GM19240 (cell line): ENCODE data around the gene RFTN1.

Source experiments
- DNase-seq: peaks from one replicate; pipeline ENCODE4 v3.0.0; 2011; ENCODE audit warnings: low spot score; ENCODE audit not compliant: insufficient read length

RFTN1 gene

DNA sequence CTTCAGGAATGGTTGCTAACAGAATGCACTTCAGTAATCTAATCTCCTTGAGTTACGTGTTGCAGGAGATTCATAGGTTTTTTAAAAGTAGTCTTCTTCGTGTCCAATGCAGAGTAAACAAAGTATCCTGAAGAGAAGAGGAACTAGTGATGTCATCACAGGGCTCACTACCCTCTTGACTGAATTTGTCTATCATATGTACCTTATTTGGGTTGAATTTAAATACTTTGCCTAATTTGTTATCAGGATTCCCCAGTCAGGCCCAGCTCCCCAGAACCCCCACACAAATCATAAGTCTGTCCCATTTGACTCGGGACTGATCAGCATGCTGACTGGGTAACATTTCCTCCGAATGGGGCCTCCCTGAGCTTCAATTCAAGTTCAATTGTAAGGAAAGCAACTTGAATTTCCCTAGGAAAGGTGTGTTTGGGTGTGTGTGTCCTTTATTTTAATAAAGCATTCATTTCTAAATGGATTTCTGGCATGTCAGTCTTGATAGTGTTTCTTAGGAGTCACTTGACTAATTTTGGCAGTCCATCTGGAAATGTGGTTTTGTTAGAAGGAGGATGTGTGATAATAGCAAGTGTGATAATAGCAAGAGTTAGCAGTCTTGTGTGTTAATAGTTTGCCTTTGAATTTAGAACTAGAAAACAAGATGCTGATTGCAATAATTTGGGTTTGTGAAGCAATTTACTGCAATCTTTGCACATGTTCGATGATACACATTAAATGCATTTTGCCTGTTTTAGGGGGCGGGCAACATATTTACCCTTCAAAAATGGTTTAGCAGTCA is 226.6 kb downstream of the RFTN1 start:
- DNase-seq, result no peak

DNA sequence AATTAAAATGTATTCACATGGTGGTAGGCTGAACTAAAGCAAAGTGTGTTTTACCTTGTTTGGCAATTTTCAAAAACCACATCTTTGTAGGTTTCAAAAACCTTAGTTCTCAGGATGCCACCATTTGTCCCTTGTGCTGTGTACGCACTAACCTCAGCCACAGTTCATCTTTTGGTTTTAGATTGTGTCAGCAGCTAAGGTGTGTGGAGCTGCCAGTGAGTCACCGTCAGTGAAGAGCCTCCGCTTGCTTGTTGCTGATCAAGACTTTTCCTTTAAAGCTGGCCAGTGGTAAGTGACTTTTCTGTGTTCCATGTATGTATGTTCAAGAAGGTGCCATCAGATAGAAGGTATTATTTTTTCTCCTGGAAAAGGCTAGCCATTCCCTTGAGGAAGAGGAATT is 227.3 kb downstream of the RFTN1 start:
- DNase-seq, result no peak

DNA sequence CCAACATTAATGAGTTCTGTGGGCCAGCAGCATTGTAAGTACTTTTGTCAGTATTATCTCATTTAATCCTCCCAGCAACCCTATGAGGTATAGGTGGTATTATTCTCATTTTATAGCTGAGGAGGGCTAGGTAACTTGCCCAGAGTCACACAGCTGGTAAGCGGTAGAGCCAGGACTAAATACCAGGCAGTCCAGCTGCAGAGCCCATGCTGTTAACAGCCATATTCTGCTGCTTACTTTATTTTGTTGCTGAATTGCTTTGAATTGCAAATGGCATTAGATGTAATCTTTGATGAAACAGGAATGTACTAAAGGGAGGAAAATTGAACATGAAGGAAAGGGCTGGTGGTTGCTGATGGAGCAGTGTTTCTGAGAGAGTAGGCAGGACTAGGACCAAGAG is 228.9 kb downstream of the RFTN1 start:
- no peak for DNase-seq

DNA sequence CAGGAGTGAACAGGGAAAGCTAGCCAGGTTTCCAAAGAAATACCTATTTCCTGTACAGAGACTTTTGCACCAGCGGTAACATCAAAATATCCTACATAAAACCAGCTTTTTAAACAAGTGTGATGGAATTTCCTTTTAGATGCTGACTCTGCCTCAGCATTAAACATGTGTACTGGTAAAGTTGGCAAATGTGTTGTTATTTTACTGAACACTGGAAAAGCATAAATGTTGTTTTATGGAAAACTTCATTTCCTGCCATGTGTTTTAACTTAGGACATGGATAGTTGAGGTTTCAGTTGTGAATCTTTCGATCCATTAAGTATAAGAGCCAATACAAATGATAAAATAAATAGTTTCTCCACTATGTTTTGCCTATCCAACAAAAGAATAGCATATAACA is 232.8 kb downstream of the RFTN1 start:
- DNase-seq, result no peak

DNA sequence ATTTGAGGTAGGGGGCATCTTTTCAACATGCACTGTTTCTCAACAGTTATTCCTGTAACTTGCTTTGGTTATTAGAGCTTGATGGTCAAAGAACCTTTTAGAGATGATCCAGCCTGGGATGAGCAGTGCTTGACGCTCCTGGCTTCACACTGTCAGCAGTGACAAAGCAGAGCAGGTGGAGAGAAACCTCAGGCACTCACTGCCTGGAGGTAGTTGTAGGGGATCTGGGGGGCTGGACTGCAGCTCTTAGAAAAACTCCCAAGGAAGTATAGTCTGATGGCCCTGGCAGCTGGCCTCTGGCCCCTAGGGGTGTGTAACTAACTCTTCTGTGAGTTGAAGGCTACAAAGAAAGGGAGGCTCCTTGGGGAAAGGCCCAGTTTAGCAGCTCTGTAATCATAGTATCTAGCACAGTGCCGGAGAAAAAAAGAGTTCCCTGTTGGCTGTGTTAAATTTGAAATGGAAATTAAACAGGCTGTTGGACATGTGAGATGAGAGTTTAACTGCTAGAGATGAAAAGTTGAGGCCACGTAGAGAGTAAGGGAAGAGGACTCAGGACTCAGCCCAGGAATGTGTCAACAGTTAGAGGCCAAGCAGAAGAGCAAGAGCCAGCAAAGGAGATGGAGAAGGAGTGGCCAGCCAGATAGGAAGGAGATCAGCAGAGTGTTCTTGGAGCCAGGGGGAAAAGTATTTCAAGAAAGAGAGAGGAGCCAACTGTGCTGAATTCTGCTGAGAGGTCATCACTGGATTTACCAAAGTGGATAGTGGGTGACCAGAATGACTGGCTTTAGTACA is 234.3 kb downstream of the RFTN1 start:
- no peak for DNase-seq

DNA sequence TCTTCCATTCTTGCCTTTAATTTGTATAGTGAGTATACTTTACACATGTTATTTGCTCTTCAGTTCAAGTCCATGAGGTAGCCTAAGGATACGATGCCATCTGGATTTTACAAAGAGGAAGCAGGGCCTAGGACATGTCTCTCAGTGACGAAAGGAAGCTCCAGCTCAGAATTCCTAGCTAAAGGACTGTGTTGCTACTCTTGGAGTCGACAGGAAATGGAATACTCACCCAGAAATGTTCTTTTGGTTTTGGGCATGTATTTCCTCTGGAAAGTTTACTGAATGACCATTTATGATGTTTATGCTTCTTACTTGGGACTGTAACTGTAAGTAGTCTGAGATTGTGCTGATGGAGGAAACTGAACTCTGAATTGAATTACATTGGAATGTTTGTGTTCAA is 236.0 kb downstream of the RFTN1 start:
- DNase-seq, result no peak

DNA sequence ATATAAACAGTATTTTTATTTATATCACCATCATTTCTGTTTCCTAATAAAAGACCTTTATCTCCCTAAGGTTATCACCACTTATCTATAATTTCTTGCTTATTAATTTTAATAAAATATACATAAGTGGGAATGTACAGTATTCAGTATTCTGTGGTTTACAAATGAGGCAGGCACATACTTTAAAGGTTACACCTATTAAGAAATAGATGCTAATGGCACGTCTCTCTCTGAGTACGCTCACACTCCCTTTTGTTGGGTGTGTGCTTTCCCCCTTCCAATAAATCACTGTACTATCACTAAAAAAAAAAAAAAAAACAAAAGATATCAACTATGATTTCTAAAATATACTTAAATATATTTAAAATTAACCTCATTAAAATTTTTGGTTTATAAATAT is 239.6 kb downstream of the RFTN1 start:
- DNase-seq, result no peak

DNA sequence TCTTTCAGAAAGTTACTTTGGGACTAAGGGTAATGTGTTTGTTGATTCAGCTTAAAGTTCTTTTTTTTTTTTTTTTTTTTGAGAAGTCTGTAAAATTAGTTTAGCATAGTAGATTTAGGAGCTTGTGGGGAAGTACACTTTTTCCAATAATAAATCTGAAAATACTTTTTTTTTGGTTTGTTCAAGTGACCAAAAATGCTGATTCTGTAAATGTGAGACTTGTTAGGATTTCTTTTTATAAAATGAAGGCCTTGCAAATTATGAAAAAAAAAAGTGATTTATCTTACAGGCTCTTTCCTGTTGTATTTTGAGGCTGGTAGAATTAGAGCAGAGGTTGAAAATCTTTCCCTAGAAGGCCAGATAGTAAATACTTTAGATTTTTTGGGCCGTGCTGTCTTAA is 240.9 kb downstream of the RFTN1 start:
- no peak for DNase-seq

DNA sequence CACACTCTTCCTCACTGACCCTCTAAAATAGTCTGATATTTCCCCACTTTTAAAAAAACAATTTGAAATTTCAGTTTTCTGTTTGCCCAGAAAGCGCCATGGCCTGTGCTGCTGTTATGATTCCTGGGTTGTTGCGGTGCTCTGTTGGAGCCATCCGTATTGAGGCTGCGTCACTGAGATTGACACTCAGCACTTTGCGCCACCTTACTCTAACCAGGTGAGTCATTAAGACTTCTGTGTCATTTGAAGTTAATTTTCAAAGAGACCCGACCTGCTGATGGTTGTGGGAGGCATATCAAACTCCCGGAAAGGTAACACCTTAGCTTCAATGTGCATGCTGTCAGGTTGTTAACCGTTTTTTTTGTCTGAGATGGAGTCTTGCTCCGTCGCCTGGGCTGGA is 242.6 kb downstream of the RFTN1 start:
- DNase-seq, result no peak

DNA sequence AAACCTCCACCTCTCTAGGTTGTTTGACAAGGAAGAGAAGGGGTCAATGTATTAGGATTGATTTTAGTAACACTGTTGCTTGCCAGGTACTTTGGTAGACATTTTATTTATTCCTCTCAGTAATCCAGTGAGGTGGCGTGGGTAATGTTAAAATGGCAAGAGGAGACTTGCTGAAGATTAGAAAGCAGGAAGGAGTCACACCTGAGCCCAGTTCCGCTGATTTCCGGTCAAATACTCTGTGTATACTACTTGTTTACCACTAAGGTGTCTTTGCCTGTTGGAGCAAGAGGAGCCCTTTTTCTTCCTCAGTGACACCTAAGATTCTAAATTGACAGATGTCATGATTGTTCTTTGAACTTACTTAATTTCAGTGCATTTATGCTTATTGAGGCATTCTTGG is 246.8 kb downstream of the RFTN1 start:
- no peak for DNase-seq
